GM10266 (cell line): ENCODE results near the gene AHCYL1.

Source experiments
- DNase-seq: peaks from one replicate; pipeline ENCODE4 v3.0.0; 2012; ENCODE audit errors: extremely low spot score
- CTCF ChIP-seq: IDR thresholded peaks from 2 replicates; pipeline ENCODE4 v1.5.1; 2012; ENCODE audit warnings: mild to moderate bottlenecking, low read depth; ENCODE audit not compliant: control insufficient read depth, insufficient read depth; ENCODE audit errors: missing control alignments

AHCYL1 gene

GRCh38 chr1:110034451-110035235 lies 50.1 kb downstream of the AHCYL1 start, which contains the start of gene STRIP1:
TSS of gene STRIP1 (plus strand) at chr1:110034624. CDS start at chr1:110034638, 14 bp downstream.
- peak; percentile 92 for DNase-seq
- TF ChIP-seq CTCF: no peak

GRCh38 chr1:110035236-110035752 lies 50.7 kb downstream of the AHCYL1 start:
- no peak for DNase-seq
- TF ChIP-seq CTCF: no peak

GRCh38 chr1:110038271-110038670 lies 53.7 kb downstream of the AHCYL1 start:
- no peak for TF ChIP-seq CTCF
- DNase-seq: no peak

GRCh38 chr1:110039641-110040040 lies 55.1 kb downstream of the AHCYL1 start:
- no peak for TF ChIP-seq CTCF
- no peak for DNase-seq

GRCh38 chr1:110040548-110040947 lies 56.0 kb downstream of the AHCYL1 start:
- no peak for DNase-seq
- TF ChIP-seq CTCF: no peak

GRCh38 chr1:110043016-110043415 lies 58.5 kb downstream of the AHCYL1 start:
- DNase-seq: no peak
- no peak for TF ChIP-seq CTCF

- TF ChIP-seq CTCF: no peak
- DNase-seq: no peak
These were observed 62.9 kb downstream of the AHCYL1 start for GRCh38 chr1:110047463-110047862.
